Suprapubic skin (tissue), 4 donors: ENCODE results near the gene NPY4R.
"Not testable (repeated sequence)": the region's sequence is repeated elsewhere in the genome, so short reads cannot be mapped to it uniquely, and the experiment has no call there.

Experiments used
- POLR2A ChIP-seq, 2 donors: fragments of 450-650 bp; IDR thresholded peaks; one replicate each; pipeline ENCODE4 v1.6.1; 2017; ENCODE audit warnings: antibody characterized with exemption in 2 of 2, mild to moderate bottlenecking in 2 of 2, moderate library complexity in 2 of 2
- POLR2AphosphoS5 ChIP-seq, 3 donors: sonication (generic); formaldehyde crosslinking; IDR thresholded peaks; one replicate each; pipeline ENCODE4 v1.6.1; 2017; ENCODE audit warnings: antibody characterized with exemption in 3 of 3
- TF ChIP-seq, protein P1 (sequence below), 2 donors: fragments of 200-600 bp in 1 of 2; fragments of 450-650 bp in 1 of 2; sonication (generic) in 1 of 2; IDR thresholded peaks; one replicate each; pipeline ENCODE4 v1.5.1; 2016 to 2019; ENCODE audit warnings: antibody characterized with exemption in 2 of 2, mild to moderate bottlenecking in 1 of 2, moderate library complexity in 1 of 2

DNA sequence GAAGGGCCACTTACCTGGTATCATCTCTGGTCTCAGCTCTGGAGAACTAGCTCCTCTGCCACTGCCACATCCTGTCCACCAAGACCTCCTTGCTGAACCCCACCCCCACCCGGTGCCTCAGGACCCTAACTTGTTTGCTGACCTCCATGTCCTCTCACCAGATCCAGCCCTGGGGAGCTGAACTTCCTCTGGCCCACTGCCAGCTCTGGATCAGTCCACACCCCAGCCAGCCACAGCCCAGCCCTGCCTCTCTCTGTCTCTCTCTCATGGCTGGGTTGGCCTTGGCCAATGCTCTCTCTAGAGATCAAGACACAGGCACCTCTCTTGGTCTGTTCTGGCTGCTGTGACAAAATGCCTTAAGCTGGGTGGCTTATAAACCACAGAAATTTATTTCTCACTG lies 14.4 kb downstream of the NPY4R start:
- TF ChIP-seq, protein P1, sequence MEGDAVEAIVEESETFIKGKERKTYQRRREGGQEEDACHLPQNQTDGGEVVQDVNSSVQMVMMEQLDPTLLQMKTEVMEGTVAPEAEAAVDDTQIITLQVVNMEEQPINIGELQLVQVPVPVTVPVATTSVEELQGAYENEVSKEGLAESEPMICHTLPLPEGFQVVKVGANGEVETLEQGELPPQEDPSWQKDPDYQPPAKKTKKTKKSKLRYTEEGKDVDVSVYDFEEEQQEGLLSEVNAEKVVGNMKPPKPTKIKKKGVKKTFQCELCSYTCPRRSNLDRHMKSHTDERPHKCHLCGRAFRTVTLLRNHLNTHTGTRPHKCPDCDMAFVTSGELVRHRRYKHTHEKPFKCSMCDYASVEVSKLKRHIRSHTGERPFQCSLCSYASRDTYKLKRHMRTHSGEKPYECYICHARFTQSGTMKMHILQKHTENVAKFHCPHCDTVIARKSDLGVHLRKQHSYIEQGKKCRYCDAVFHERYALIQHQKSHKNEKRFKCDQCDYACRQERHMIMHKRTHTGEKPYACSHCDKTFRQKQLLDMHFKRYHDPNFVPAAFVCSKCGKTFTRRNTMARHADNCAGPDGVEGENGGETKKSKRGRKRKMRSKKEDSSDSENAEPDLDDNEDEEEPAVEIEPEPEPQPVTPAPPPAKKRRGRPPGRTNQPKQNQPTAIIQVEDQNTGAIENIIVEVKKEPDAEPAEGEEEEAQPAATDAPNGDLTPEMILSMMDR (IDR thresholded peaks at IDR 0.05) = not testable (repeated sequence)
- TF ChIP-seq POLR2A, POLR2AphosphoS5 (IDR thresholded peaks at IDR 0.05): not testable (repeated sequence)
